ENCODE data around the gene KCNH1. TPM values are rescaled to one million over a fixed set of nuclear protein-coding genes. Genes with fewer than 3 reads are reported as not detected.

The KCNH1 gene
- total RNA-seq, 1 donor from 2014 or later, result 3.2 TPM

GRCh38 chr1:210830034-210831028 is 303.6 kb downstream of the KCNH1 start:
- no peak for ATAC-seq
- intact Hi-C loops (cut with DNase I), result no loop called here
- no peak for DNase-seq (ENCODE audit: low spot score)

GRCh38 chr1:210828996-210829596 is 304.9 kb downstream of the KCNH1 start:
- intact Hi-C loops (cut with DNase I), result no loop called here
- DNase-seq (ENCODE audit: low spot score), result no peak
- no peak for ATAC-seq

GRCh38 chr1:210827481-210827880 is 306.5 kb downstream of the KCNH1 start:
- intact Hi-C loops (cut with DNase I), result no loop called here
- ATAC-seq (no peak), DNase-seq (ENCODE audit: low spot score) (no peak)

GRCh38 chr1:210826686-210827085 is 307.3 kb downstream of the KCNH1 start:
- ATAC-seq (no peak), DNase-seq (ENCODE audit: low spot score) (no peak)
- intact Hi-C loops (cut with DNase I), result no loop called here

- DNase-seq (ENCODE audit: low spot score), result no peak
- no peak for ATAC-seq
- intact Hi-C loops (cut with DNase I), result no loop called here
Measured at GRCh38 chr1:210822932-210823331, 311.0 kb downstream of the KCNH1 start.

- ATAC-seq (no peak), DNase-seq (ENCODE audit: low spot score) (no peak)
- intact Hi-C loops (cut with DNase I), result no loop called here
Measured at GRCh38 chr1:210822241-210822640, 311.7 kb downstream of the KCNH1 start.

- intact Hi-C loops (cut with DNase I), result no loop called here
- ATAC-seq, result no peak
- no peak for DNase-seq (ENCODE audit: low spot score)
Measured at GRCh38 chr1:210821615-210822014, 312.3 kb downstream of the KCNH1 start.

- intact Hi-C loops (cut with DNase I), result no loop called here
- DNase-seq (ENCODE audit: low spot score) (no peak), ATAC-seq (no peak)
Measured at GRCh38 chr1:210819266-210819665, 314.7 kb downstream of the KCNH1 start.

GRCh38 chr1:210817385-210818275 is 316.3 kb downstream of the KCNH1 start:
- intact Hi-C loops (cut with DNase I), result no loop called here

GRCh38 chr1:210815641-210816550 is 318.1 kb downstream of the KCNH1 start:
- ATAC-seq (no peak), DNase-seq (ENCODE audit: low spot score) (no peak)
- intact Hi-C loops (cut with DNase I), result no loop called here

More at GRCh38 chr1:210817385-210818275, 316.3 kb downstream of the KCNH1 start:
- ATAC-seq, result no peak
- no peak for DNase-seq (ENCODE audit: low spot score)

- DNase-seq (ENCODE audit: low spot score), result no peak
- no peak for ATAC-seq
- intact Hi-C loops (cut with DNase I), result no loop called here
Measured at GRCh38 chr1:210814382-210815123, 319.4 kb downstream of the KCNH1 start.

- intact Hi-C loops (cut with DNase I), result no loop called here
- DNase-seq (ENCODE audit: low spot score), result no peak
- no peak for ATAC-seq
Measured at GRCh38 chr1:210801501-210801900, 332.4 kb downstream of the KCNH1 start.

GRCh38 chr1:210800756-210801155 is 333.2 kb downstream of the KCNH1 start:
- DNase-seq (ENCODE audit: low spot score) (no peak), ATAC-seq (no peak)
- intact Hi-C loops (cut with DNase I), result no loop called here

- DNase-seq (ENCODE audit: low spot score) (no peak), ATAC-seq (no peak)
- intact Hi-C loops (cut with DNase I), result no loop called here
Measured at GRCh38 chr1:210800301-210800700, 333.6 kb downstream of the KCNH1 start.

- ATAC-seq, result no peak
- intact Hi-C loops (cut with DNase I), result no loop called here
- no peak for DNase-seq (ENCODE audit: low spot score)
Measured at GRCh38 chr1:210797422-210797821, 336.5 kb downstream of the KCNH1 start.

- DNase-seq (ENCODE audit: low spot score) (no peak), ATAC-seq (no peak)
- intact Hi-C loops (cut with DNase I), result no loop called here
Measured at GRCh38 chr1:210796421-210796820, 337.5 kb downstream of the KCNH1 start.

- DNase-seq (ENCODE audit: low spot score), result no peak
- ATAC-seq, result no peak
- intact Hi-C loops (cut with DNase I), result loop anchor here (5.0 kb wide), 1 partner anchor 1173 kb away; no protein-coding TSS in a partner anchor
Measured at GRCh38 chr1:210794445-210794844, 339.5 kb downstream of the KCNH1 start.

Measured in sciatic nerve (tissue), 2 donors.